ENCODE measurements around the gene CADPS2. TPM values are rescaled to one million over a fixed set of nuclear protein-coding genes. Genes with fewer than 3 reads are reported as not detected.

The CADPS2 gene
- total RNA-seq, 1 experiment from 2014 or later: 7.4 TPM

DNA sequence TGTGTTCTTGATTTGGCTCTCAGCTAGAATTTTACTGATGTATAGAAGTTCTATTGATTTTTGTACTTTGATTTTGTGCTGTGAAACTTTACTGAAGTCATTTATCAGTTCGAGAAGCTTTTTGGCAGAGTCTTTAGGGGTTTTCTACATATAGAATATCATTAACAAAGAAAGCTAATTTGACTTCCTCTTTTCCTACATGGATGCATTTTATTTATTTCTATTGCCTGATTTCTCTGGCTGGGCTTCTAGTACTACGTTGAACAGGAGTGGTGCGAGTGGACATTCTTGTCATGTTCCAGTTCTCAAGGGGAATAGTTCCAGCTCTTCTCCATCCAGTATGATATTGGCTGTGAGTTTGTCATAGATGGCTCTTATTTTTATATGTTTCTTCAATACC lies 252.8 kb downstream of the CADPS2 start:
- intact Hi-C loops (cut with micrococcal nuclease): no loop called here
- CTCF ChIA-PET: interaction anchor here (0.6 to 0.7 kb wide), 2 partner anchors 209 to 1308 kb away, joined by 3 to 4 read pairs; no protein-coding TSS in a partner anchor
- no peaks in the 10 kb centered on the region for H3K4me1 Mint-ChIP-seq (ENCODE audit: insufficient read depth, unreplicated experiment)
- no peak for DNase-seq (ENCODE audit: unreplicated experiment)
- POLR2A ChIA-PET: no interaction called here
- no peak overlapping the region for H3K27ac Mint-ChIP-seq (ENCODE audit: low read depth, unreplicated experiment)
- BruUV-seq (replicated peaks): no TSS peak
- peaks cover 8% of the 10 kb centered on the region for H3K9me3 Mint-ChIP-seq (ENCODE audit: unreplicated experiment)
- no peaks in the 10 kb centered on the region for H3K27me3 Mint-ChIP-seq (ENCODE audit: insufficient read depth, unreplicated experiment)
- H3K36me3 Mint-ChIP-seq (ENCODE audit: insufficient read depth, unreplicated experiment): no peaks in the 10 kb centered on the region
- TF ChIP-seq, protein P1, sequence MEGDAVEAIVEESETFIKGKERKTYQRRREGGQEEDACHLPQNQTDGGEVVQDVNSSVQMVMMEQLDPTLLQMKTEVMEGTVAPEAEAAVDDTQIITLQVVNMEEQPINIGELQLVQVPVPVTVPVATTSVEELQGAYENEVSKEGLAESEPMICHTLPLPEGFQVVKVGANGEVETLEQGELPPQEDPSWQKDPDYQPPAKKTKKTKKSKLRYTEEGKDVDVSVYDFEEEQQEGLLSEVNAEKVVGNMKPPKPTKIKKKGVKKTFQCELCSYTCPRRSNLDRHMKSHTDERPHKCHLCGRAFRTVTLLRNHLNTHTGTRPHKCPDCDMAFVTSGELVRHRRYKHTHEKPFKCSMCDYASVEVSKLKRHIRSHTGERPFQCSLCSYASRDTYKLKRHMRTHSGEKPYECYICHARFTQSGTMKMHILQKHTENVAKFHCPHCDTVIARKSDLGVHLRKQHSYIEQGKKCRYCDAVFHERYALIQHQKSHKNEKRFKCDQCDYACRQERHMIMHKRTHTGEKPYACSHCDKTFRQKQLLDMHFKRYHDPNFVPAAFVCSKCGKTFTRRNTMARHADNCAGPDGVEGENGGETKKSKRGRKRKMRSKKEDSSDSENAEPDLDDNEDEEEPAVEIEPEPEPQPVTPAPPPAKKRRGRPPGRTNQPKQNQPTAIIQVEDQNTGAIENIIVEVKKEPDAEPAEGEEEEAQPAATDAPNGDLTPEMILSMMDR (IDR thresholded peaks at IDR 0.05; ENCODE audit: unreplicated experiment): no peak
- H3K4me3 Mint-ChIP-seq (ENCODE audit: unreplicated experiment): no peak overlapping the region

DNA sequence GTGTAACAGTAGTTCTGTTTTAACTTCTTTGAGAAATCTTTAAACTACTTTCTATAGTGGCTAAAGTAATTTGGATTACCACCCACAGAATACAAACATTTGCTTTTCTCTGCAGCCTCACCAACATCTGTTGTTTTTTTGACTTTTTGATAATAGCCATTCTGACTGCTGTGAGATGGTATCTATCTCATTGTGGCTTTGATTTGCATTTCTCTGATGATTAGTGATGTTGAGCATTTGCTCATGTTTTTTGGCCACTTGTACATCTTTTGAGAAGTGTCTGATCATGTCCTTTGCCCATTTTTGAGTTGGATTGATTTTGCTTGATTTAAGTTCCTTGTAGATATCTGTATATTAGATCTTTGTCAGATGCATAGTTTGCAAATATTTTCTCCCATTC lies 254.0 kb downstream of the CADPS2 start:
- TF ChIP-seq, protein P1 (IDR thresholded peaks at IDR 0.05; ENCODE audit: unreplicated experiment): no peak
- Mint-ChIP-seq H3K4me3 (ENCODE audit: unreplicated experiment) (no peak overlapping the region), H3K27ac (ENCODE audit: low read depth, unreplicated experiment) (no peak overlapping the region), H3K4me1 (ENCODE audit: insufficient read depth, unreplicated experiment) (no peaks in the 10 kb centered on the region), H3K27me3 (ENCODE audit: insufficient read depth, unreplicated experiment) (no peaks in the 10 kb centered on the region), H3K9me3 (ENCODE audit: unreplicated experiment) (peaks cover 8% of the 10 kb centered on the region), H3K36me3 (ENCODE audit: insufficient read depth, unreplicated experiment) (no peaks in the 10 kb centered on the region)
- ChIA-PET POLR2A (no interaction called here), CTCF (no interaction called here)
- intact Hi-C loops (cut with micrococcal nuclease): no loop called here
- DNase-seq (ENCODE audit: unreplicated experiment): no peak
- no TSS peak for BruUV-seq (replicated peaks)

DNA sequence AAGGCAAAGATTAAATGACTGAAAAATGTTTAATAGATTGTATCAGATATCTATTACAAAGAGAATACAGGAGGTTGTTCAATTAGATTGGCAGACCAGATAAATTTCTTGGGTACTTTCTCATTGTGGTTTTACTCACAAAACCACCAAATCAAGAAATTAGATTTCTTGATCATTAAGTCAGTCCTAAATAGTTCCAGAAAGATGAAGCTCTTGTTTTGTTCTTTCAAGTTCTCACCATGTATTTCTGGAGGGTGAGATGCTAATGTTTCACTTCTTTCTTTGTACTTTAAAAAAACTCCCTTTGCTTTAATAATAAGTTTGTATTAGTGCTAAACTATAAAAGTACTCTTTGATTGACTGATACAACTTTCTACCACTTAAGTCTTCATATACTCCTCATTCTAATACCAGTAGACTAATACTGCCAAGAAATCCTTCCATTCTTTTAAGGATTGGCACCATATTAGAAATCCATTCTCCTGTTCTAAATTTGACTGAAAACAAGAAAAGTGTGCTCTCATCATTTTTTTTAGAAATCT lies 256.8 kb downstream of the CADPS2 start:
- no TSS peak for BruUV-seq (replicated peaks)

DNA sequence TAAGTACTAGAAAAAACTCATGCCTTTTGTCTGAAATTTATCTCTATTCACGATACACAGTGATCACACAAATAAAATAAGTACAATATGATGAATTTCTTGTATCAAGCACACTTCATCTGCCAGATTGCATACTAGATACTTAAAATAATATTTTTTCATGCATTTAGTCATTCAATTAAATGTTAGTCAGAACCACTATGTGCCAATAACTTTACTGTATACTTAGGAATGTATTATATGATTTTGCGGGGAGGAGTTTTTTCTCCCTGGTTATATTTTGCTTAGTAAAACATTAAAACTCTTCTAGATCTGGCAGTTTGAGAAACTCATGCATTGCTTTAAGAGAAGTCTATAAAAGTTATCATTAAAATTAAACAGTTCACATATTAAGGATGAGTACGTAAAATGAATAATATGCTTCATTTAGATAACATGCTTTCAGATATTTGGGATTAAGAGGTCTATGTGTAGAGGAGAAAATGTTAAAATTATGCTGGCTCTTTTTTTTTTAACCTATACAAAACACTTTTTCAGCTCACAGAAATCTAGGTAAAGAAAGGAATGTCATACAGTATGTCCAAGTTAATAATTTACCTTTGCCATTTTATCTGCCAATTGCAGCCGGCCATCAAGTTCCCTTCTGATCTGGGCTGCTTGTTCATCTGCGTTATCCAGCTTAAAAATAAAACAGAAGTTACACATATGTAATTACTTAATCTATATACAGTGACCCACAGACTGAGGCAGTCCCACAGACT lies 257.4 kb downstream of the CADPS2 start:
- DNase-seq (ENCODE audit: unreplicated experiment): peak; percentile 2
- ChIA-PET CTCF (no interaction called here), POLR2A (interaction anchor here (0.7 kb wide), 1 partner anchor 292 kb away, joined by 4 read pairs; no protein-coding TSS in a partner anchor)
- Mint-ChIP-seq H3K27ac (ENCODE audit: low read depth, unreplicated experiment) (no peak overlapping the region), H3K4me1 (ENCODE audit: insufficient read depth, unreplicated experiment) (no peaks in the 10 kb centered on the region), H3K27me3 (ENCODE audit: insufficient read depth, unreplicated experiment) (no peaks in the 10 kb centered on the region), H3K9me3 (ENCODE audit: unreplicated experiment) (no peaks in the 10 kb centered on the region), H3K36me3 (ENCODE audit: insufficient read depth, unreplicated experiment) (no peaks in the 10 kb centered on the region), H3K4me3 (ENCODE audit: unreplicated experiment) (no peak overlapping the region)
- BruUV-seq (replicated peaks): no TSS peak
- intact Hi-C loops (cut with micrococcal nuclease): no loop called here
- TF ChIP-seq, protein P1 (IDR thresholded peaks at IDR 0.05; ENCODE audit: unreplicated experiment): no peak

More for the DNA sequence above, 256.8 kb downstream of the CADPS2 start:
- TF ChIP-seq, protein P1 (IDR thresholded peaks at IDR 0.05; ENCODE audit: unreplicated experiment): no peak
- H3K4me1 Mint-ChIP-seq (ENCODE audit: insufficient read depth, unreplicated experiment): no peaks in the 10 kb centered on the region
- H3K4me3 Mint-ChIP-seq (ENCODE audit: unreplicated experiment): no peak overlapping the region
- no peak for DNase-seq (ENCODE audit: unreplicated experiment)
- CTCF ChIA-PET: no interaction called here
- POLR2A ChIA-PET: interaction anchor here (0.7 kb wide), 1 partner anchor 292 kb away, joined by 4 read pairs; no protein-coding TSS in a partner anchor
- no peaks in the 10 kb centered on the region for H3K9me3 Mint-ChIP-seq (ENCODE audit: unreplicated experiment)
- H3K27ac Mint-ChIP-seq (ENCODE audit: low read depth, unreplicated experiment): no peak overlapping the region
- intact Hi-C loops (cut with micrococcal nuclease): no loop called here
- H3K27me3 Mint-ChIP-seq (ENCODE audit: insufficient read depth, unreplicated experiment): no peaks in the 10 kb centered on the region
- H3K36me3 Mint-ChIP-seq (ENCODE audit: insufficient read depth, unreplicated experiment): no peaks in the 10 kb centered on the region

Measured in MCF 10A (cell line).